GM06990 (cell line): ENCODE results near the gene TINAGL1.

Experiments used
- DNase-seq: peaks from one replicate; pipeline ENCODE4 v3.0.0-alpha.2; 2011; ENCODE audit not compliant: insufficient read length; ENCODE audit errors: extremely low read depth
- H3K27me3 ChIP-seq: replicated peaks from 2 replicates; pipeline ENCODE4 v1.6.0; 2011; ENCODE audit warnings: low read length; ENCODE audit not compliant: control insufficient read depth, insufficient read depth
- H3K36me3 ChIP-seq: 2 replicates; pipeline ENCODE4 v1.5.1; 2011; ENCODE audit warnings: low read length; ENCODE audit not compliant: control insufficient read depth, insufficient read depth
- H3K4me3 ChIP-seq: replicated peaks from 2 replicates; pipeline ENCODE4 v1.5.1; 2011; ENCODE audit warnings: low read depth, mild to moderate bottlenecking, control low read depth, low read length
- TF ChIP-seq, protein P1 (sequence below): IDR thresholded peaks from 2 replicates; pipeline ENCODE4 v1.5.1; 2011; ENCODE audit warnings: low read length, control low read depth, mild to moderate bottlenecking, inconsistent platforms; ENCODE audit not compliant: insufficient read depth, poor library complexity, severe bottlenecking

The TINAGL1 gene

DNA sequence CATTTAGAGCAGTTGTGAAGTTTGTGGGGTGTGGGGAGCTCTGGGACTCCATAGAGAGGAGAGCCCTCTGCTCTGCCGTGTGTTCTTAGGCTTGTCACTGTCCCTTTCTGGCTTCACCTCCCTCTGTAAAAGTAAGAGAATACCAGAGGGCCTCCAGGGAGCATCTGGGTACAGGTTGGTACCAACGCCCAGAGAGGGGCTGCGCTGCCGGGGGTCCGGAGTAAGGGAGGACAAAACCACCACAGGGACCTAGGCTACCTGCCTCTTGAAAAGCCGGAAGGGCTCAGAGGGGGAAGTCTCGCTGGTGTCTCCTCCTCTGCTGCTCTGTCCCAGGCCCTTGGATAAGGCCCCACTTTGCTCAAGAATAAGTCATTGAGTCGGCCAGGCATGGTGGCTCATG lies 3.1 kb upstream of the TINAGL1 start:
- H3K27me3 ChIP-seq: peaks cover 3% of the 10 kb centered on the region; the same call in 1 of the 2 replicates
- no peak overlapping the region for H3K4me3 ChIP-seq
- DNase-seq: no peak
- TF ChIP-seq, protein P1, sequence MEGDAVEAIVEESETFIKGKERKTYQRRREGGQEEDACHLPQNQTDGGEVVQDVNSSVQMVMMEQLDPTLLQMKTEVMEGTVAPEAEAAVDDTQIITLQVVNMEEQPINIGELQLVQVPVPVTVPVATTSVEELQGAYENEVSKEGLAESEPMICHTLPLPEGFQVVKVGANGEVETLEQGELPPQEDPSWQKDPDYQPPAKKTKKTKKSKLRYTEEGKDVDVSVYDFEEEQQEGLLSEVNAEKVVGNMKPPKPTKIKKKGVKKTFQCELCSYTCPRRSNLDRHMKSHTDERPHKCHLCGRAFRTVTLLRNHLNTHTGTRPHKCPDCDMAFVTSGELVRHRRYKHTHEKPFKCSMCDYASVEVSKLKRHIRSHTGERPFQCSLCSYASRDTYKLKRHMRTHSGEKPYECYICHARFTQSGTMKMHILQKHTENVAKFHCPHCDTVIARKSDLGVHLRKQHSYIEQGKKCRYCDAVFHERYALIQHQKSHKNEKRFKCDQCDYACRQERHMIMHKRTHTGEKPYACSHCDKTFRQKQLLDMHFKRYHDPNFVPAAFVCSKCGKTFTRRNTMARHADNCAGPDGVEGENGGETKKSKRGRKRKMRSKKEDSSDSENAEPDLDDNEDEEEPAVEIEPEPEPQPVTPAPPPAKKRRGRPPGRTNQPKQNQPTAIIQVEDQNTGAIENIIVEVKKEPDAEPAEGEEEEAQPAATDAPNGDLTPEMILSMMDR: no peak
- no peaks in the 10 kb centered on the region for H3K36me3 ChIP-seq

GRCh38 chr1:31574749-31575368 lies 1.5 kb upstream of the TINAGL1 start:
- DNase-seq: no peak
- TF ChIP-seq, protein P1: no peak
- Histone ChIP-seq H3K4me3 (no peak overlapping the region), H3K27me3 (peaks cover 3% of the 10 kb centered on the region; the same call in 1 of the 2 replicates), H3K36me3 (no peaks in the 10 kb centered on the region)

GRCh38 chr1:31575369-31576140 lies 760 bp upstream of the TINAGL1 start:
- peaks cover 3% of the 10 kb centered on the region; the same call in 1 of the 2 replicates for H3K27me3 ChIP-seq
- H3K36me3 ChIP-seq: no peaks in the 10 kb centered on the region
- DNase-seq: no peak
- TF ChIP-seq, protein P1: no peak
- no peak overlapping the region for H3K4me3 ChIP-seq

GRCh38 chr1:31576743-31577455 lies 584 bp downstream of the TINAGL1 start:
- peaks cover 3% of the 10 kb centered on the region; the same call in 1 of the 2 replicates for H3K27me3 ChIP-seq
- DNase-seq: no peak
- TF ChIP-seq, protein P1: no peak
- H3K4me3 ChIP-seq: no peak overlapping the region
- H3K36me3 ChIP-seq: no peaks in the 10 kb centered on the region

GRCh38 chr1:31577515-31578192 lies 1.3 kb downstream of the TINAGL1 start:
- TF ChIP-seq, protein P1: no peak
- H3K27me3 ChIP-seq: peaks cover 3% of the 10 kb centered on the region; the same call in 1 of the 2 replicates
- no peaks in the 10 kb centered on the region for H3K36me3 ChIP-seq
- H3K4me3 ChIP-seq: no peak overlapping the region
- DNase-seq: no peak
